H1 (cell line): ENCODE measurements around the gene RAD51B. TPM values are rescaled to one million over a fixed set of nuclear protein-coding genes. Genes with fewer than 3 reads are reported as not detected.

Experiments used
- CBX5 ChIP-seq: fragments of 300-800, 300-1000 bp; sonication (generic); IDR thresholded peaks from 2 replicates; pipeline ENCODE4 v1.7.1; 2016; ENCODE audit warnings: antibody characterized with exemption, low read length, low read depth
- GABPA ChIP-seq: IDR thresholded peaks from 2 replicates; pipeline ENCODE4 v1.6.1; 2011; ENCODE audit warnings: mild to moderate bottlenecking, low read length, moderate library complexity, borderline replicate concordance; ENCODE audit not compliant: insufficient read depth
- PHF8 ChIP-seq: fragments of 200-600 bp; sonication (generic); conservative IDR thresholded peaks from 2 replicates; pipeline ENCODE4 v1.7.1; 2012; ENCODE audit warnings: low read depth, mild to moderate bottlenecking, inconsistent platforms, low read length, moderate library complexity
- RAD21 ChIP-seq, 2 experiments: IDR thresholded peaks in 1 of 2; conservative IDR thresholded peaks in 1 of 2; 2 replicates each; pipeline ENCODE4 v1.6.1; 2011; ENCODE audit warnings: low read depth in 2 of 2, low read length in 2 of 2, improper control_type of control experiment in 1 of 2, inconsistent platforms in 1 of 2, mild to moderate bottlenecking in 1 of 2, moderate library complexity in 1 of 2
- SP1 ChIP-seq: IDR thresholded peaks from 2 replicates; pipeline ENCODE4 v1.6.1; 2011; ENCODE audit warnings: low read depth, low read length
- ZNF274 ChIP-seq: IDR thresholded peaks from 2 replicates; pipeline ENCODE4 v1.7.0; 2012; ENCODE audit warnings: low read length, borderline replicate concordance; ENCODE audit errors: extremely low read depth
- polyA plus RNA-seq, 7 experiments: library from polyadenylated mRNA; depleted of rRNA in 3 of 7; stranded (reverse) in 5 of 7; unstranded in 2 of 7; fragments of >200 nt in 5 of 7; fragments of 200-250 nt in 2 of 7; gene quantifications; 1 replicate in 5 of 7; 2 replicates in 1 of 7; 4 replicates in 1 of 7; pipeline versions ENCODE4 v1.2.1 to v1.2.3, GENCODE V29; 2011 to 2013; ENCODE audit warnings: missing spikeins in 2 of 7, mixed read lengths in 2 of 7
- total RNA-seq: library from RNA; stranded (reverse); fragmentation: NEBNext Ultra II Directional; extraction: Animal tissue kit (Norgen Biotek cat#: 25700); gene quantifications from 2 replicates; pipeline ENCODE4 v1.2.1, GENCODE V29; 2021

The RAD51B gene
- total and polyA plus RNA-seq, 2 of the 8 experiments (the other 6 are each of a cell fraction or from before 2014, with no cell fraction given) = 3.9 to 14.9 TPM

DNA sequence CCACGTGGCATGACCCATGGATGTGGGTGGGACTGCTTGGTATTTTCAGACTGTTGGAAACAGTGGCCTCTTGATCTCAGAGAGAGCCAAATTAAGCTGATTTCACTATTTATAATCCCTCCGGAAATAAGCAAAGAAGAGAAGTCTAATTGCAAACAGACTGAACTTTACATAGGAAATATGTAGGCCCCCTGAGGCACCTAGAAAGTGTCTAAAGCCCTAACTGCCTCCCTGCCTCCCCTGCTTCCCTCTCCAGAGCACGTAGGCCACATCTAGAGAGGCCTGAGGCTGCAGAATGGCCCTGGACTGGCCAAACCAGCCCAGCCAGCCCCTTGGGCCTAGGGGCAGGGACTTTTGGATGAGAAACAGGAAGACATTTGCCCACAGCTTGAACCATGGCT is 849.5 kb downstream of the RAD51B start (continued):
- no peak for TF ChIP-seq GABPA
- no peak for TF ChIP-seq PHF8
- TF ChIP-seq ZNF274 = no peak
- TF ChIP-seq RAD21 (IDR thresholded peaks at IDR 0.05 in 1 of 2, conservative IDR thresholded peaks at IDR 0.05 in 1 of 2; ENCODE audit: low read depth in 2 of 2, low read length in 2 of 2) = no peak
- TF ChIP-seq CBX5 = no peak
- no peak for TF ChIP-seq SP1
- TF ChIP-seq, all 59 proteins: peak for 0
